Measurements from ENCODE around the gene MOSPD3.
A peak's percentile ranks its signal among the peaks of the same experiment; 100 is the strongest.

MOSPD3 gene

DNA sequence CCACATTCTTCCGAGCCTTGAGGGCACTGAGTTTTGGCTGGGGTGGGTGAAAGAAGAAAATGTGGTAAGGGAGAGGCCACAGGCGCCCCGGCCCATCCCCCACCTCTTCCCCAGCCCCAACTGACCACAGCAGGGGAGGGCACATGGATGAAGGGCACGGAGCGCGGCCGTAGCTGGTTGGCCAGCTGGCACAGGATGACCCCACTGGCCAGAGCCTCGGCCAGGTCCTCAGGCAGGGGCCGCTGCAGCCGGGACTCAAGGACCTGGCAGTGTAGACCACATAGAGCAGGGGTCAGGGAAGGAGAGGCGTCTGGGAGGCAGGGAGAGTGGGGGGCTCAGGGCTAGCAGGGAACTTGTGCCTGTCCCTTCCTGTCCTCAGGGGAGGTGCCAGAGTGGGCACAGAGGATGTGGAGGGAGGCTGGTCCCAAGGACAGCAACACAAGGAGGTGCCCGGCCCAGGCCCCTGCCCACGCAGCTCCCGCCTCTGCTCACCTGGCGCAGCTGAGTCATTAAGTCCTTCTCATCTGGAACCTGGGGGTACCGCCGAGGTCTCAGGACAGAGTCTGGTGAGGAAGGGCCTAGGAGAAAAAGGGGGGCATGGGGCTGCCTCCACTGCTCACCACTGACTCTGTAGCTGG, 36.5 kb upstream of the MOSPD3 start:
- DNase-seq = no peak

DNA sequence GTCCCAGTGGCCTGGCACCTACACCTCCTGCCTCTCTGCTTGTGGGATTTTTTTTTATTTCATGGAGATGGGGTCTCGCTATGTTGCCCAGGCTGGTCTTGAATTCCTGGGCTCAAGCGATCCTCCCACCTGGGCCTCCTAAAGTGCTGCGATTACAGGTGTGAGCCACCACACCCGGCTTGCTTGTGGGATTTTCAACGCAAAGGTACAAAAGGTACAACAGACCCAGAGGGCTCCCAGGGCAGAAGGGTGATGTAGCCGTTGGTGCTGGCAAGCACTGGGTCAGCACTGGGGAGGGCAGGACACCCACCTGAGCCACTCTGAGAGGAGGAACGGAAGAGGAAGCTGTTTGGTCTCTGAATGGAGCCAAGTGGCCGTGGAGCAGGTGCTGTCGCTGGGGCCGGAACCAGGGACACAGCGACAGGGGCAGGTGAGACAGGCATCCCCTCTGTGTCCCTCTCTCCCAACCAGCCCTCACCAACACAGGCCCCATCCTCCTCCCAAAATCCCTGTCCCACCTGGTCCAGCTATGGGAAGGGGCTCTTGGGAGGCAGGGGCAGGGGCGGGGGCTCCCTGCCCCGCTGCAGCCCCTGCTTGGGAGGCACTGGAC, 35.9 kb upstream of the MOSPD3 start:
- no peak for DNase-seq

DNA sequence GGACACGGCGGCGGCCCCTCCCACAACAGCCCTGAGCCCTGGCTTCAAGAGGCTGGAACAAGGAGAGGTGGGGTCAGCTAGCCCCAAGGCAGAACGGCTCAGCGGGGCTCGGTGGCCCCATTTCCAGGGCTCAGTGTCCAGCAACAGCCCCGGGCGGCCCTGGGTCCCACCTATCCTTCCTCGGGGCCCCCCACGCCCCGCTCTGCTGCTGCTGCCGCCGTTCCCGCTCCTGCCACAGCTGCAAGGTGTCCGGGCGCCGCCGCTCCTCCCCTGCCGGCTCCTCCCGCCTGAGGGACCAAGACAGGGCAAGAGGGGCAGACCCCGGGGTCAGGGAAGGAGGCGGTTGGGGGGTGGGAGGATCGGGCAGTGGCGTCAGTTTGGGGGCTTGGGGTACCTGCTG, 35.2 kb upstream of the MOSPD3 start:
- no peak for DNase-seq

DNA sequence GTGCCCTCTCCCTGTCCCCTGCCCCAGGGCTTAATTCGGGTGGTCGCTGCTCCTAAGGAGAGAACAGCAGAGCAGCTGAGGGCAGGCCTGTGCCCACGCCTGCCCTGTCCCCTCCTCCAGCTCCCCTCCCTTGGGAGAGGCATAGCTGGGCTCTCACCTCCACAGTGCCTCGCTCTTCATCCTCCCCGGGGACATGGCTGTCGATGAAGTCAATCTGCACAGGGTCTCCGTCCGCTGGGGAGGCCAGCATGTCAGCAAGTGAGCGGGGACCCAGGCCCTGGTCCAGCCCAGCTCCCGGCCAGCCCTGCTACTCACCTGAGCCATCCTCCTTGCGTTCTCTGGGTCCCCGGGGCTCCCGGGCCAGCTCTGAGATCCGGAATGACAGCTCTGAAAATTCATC, 34.8 kb upstream of the MOSPD3 start:
- DNase-seq = no peak

DNA sequence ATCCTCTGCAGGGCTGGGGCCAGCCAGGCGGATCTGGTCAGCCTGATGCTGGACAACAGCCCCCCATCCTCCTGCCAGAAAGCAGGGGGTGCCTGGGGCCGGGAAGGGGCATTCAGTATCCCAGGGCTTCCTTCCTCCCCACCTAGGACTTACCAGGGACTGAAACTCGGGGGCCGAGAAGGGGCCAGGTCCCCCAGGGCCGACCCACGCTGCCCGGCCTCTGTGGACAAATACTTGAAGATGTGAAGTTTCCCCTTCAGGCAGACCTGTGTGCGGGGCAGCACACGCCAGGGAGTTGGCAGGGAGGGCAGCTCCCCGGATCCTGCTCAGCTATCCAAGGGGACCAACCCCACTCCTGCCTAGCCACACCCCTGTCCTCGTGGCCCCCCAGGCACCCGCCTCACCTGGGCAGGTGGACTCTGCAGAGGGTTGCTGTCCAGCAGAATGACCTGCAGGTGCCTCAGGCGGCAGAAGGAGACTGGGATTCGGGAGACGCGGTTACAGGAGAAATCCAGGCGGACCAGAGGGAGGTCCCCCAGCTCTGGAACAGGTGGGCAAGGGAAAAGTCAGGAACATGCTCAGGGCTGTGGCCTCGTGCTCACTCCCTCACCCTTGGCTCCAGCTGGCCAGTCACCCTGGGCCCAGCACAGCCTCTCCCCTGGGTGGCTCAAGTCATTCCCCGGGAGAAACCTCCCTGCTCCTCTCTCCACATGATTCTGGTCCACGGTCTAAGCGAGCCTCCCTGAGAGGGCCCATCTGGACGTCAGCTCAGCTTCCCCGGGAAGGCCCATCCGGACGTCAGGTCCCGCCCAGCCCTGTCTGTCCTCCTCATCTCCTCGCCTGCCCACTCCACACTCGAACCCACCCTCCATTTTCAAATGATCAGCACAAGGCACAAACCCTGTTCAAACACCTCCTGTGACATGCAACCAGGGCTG, 33.8 kb upstream of the MOSPD3 start:
- no peak for DNase-seq

DNA sequence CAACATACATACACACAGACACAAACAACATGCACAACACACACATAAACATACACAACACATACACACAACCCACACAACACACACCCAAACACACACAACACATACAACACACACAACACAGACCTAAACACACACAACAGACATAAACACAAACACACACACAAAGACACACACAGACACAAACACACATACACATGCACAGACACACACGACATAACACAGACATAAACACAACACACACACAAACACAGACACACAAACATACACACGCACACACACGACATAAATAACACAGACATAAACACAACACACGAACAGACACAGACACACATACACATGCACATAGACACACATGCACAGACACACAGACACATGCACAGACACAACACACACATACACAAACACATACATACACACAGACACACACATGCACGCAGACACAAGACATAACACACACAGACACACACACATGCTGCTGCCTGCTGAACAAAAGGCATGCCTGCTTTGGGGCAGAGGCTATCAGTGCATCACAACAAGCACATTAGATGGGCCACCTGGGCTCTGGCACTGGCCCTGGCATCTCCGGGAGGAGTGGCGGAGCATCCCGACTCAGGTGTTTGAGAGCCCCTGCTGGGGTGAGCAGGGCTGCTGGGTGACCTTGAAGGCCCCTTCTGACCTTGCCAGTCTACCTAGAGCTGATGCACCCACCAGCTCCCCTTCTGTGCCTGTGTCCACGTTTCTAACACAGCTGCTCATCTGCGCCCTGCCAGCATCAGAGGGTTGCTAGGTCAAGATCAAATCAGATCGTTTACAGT, 31.7 kb upstream of the MOSPD3 start:
- DNase-seq = no peak

DNA sequence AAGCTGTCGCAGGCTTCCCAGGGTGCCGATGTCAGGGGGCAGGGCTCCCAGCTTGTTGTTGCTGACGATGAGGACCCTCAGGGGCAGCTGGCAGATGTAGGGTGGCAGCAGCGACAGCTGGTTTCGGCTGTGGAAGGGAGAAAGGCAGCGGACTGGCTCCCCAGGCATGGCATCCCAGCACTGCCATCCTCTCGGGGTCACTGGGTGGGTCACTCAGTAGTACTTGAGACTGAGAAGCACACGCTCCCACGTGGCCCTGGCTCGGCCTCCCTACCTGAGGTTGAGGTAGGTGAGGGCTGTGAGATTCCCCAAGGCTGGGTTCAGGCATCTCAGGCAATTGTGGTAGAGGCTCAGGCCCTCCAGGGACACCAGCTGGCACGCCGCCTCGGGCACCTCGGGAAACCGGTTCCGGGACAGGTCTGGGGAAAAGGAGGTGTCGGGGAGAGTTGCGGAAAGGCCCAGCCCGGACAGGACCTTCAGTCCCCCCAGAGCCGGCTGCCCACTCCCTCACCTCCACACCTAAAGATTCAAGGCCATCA, 30.2 kb upstream of the MOSPD3 start:
- DNase-seq = no peak

DNA sequence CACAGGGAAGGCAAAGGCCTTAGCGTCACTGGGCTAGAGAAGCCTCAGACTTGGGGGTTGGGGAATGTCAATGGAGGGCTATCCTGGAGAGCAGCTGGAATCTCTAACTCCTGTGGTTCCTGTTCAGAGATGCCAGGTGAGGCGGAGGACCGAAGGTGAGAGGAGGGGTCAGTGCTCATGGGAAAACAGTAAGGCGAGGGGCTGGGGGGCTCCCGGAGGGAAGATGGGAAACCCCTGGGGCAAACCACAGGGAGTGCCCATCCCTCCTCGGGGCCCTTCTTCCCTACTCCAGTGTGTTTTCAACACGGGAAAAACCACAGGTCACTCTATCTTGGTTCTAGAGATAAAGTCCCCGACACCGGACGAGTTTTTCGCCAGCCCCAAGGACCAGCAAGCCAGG, 29.7 kb upstream of the MOSPD3 start:
- no peak for DNase-seq

DNA sequence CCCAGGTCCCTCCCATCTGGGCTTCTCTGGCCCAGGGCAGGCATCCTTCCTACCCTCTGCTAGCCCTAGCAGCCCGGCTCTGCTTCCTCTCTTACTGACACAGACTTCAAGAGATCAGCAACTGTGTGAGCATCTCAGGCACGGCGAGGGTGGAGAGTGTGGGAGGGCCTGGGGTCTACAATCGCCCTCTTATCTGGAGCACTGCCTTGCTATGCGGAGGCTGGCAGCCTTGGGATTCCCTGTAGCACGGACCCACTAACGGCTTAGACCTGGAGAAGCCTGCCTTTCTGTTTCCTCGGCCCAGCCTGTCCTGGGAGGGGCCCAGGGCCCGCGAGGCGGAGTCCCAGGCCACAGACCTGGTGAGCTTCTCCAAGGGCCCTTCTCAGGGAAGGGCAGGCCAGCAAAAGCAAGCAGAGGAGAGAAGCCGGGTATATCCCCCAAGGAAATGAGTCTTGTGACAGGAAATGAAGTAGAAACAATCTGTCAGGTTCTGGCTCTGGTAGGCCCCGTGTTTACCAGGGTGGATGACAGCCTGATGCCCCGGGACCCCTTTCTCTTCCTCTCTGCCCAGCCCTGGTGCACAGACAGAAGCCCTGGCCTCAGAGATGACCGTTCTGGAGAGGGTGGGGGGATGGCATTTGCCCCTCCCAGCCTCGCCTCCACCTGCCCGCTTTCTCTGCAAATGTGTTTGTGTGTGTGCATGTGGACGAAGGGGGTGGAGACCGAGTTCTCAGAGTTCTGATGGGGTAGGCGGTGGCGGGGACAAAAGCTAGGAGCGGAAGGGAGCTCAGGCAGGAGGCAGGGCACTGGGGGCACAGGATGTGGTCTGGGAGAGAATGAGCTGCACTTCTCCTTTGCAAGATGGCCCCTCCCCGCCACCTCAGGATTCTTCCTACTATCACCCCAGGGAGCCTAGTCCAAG, 28.9 kb upstream of the MOSPD3 start:
- DNase-seq = peak in 4 of 5 experiments; percentile 40 to 90 (median 57)

DNA sequence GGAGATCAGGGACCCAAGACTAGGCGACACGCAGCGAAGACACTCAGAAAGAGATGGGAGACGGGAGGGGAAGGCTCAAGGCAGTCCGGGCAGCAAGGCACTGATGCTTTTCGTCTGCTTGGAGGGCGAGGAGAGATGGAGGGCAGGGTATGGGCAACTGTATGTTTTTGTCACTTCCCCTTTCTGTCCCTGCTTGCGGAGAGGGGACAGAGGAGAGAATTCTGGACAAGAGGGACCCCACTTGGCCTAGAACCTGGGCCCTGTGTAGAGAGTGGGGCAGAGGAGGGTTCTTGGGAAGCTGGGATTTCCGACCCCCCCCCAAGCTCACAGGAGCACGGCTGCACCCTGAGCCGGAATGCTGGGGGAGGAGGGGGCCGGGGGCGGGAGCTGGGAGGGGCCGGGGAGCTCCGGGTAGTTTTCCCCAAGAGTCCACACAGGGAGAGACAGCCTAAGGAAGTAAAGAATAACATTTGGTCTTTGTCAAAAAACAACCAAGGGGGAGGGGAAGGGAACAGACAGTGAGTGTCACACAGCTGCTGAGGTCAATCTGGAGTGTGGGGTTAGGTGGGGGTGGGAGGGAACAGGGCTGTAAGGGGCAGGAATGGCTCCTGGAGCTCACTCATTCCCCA, 28.2 kb upstream of the MOSPD3 start:
- DNase-seq = no peak

DNA sequence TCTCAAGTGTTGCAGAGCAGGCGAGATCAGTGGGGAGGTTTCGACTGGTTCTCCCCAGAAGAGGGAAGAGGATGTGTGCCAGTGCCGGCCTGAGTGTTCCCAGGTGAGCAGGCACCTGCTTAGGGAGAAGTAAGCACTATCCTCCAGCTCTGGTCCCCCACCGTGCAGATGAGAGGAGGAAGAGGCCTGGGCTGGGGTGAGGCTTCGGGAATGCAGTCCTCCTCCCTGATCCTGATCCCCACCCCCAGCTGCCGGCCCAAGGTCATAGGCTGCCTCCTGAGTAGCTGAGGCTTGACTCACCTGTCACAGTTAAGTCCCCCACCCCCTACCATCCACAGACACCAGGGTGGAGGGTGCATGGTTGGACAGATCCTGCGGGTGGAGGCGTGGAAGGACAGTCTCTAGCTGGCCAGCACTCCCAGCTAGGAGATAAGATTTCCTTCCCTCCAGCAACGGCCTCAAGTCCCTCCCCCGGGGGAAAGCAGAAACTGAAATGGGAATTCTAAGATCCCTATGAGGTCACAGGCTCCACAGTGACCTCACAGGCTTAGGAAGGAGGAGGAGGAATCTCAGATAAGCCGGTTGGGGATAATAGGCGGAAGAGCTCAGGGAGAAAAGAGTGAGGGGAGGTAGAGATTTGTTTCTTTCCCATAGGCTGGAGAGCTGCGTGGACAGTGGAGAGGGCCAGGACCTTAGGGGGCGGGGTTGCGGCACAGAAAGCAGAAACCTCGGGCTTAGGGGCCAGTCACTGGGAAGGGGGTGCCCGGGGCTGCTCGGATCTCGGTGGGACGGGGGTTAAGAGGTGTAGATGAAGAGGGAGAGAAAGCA, 27.4 kb upstream of the MOSPD3 start:
- no peak for DNase-seq

DNA sequence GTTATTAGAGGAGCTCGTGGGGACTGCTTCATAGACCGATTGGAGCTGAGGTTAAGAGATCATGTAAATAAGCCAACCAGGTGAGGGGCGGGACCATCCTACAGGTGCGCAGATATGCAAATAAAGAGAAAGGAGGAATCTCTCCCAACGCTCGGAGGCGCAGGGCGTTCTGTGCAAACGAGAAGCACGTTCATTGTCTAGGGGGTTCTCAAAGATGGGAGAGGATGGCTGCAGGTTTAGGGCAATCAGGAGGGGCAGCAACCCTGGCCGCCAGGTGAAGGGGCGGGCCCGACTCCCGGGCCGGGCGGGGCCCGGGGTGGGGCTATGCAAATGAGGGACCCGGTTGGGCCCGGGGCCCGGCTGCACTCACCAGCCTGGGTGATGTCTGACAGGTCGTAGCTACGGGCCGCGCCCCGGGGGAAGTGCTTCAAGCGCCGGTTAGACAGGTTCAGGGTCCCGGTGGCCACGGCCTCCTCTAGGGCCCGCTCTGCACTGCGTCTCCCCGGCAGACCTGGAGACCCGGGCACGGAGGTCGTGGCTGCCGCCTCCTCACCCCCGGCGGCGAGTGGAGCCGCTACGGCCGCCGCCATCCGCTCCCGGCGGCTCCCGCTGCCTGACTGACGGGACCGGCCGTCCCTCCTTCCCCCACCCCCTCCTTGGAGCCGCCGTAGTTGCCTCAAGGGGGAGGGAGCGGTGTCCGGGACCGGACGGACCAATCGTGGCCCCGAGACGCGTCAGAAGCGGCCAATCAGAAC, 26.7 kb upstream of the MOSPD3 start, which contains the start of gene LRCH4:
LRCH4 (minus strand) TSS at position 619 of the 755 bp plus-strand sequence; CDS start at position 590, 29 bp downstream.
- peak in 3 of 5 experiments; percentile 39 to 66 (median 58) for DNase-seq

DNA sequence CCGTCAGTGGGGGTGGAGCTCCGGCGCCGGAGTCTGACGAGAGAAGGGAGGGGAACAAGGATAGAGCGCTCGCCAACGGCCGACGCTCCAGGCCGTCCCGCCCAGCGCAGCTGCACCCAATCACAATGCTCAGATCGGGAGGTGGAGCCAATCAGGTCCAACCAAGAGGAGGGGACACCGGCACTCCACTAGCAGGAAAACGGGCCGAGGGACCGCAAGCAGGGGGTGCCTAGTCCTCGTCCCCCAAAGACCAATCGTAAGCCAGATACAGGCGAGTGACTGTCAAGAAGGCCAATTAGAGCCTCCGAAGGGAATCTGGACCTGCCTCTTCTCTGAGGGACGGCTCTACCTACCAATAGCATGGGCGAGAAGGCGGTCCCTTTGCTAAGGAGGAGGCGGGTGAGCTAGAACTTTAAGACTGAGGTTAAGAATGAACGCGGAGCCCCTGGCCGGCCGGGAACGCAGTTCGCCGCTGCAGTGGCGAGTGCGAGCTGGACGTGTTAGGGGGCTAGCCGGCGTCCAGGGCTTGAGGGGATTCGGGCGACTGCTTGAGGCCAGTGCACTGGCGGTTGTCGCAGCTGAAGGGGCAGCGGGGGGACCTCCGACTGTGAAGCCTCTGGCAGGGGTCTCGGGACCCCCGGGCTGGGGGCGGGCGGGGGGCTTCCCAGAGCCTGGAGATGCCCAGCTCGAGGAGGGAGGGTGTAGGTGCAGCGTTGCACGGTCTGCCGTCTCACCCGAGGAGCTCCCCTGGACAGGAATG, 25.9 kb upstream of the MOSPD3 start, which contains the start of gene FBXO24:
FBXO24 (plus strand) TSS at position 63 of the 760 bp plus-strand sequence; CDS start at position 361, 298 bp downstream.
- peak; percentile 98 to 100 (median 99) for DNase-seq

DNA sequence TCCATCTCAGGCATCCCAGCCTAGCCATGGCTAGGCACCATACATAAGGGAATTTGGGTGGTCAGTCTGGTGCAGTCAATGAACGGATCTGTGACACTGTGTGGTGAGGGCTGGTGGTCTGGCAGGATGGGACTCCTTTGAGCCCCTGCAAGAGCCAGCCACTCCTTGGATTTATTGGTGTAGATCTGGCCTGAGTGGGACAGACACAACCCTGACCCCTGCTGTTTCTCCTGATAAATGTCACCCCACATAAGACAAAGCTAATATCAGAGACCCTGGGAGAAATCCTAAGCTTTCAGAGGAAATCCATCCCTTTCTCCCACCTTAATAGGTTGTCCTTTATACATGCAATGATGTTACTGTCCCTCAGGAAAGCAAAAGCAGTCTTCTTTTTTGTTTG, 23.9 kb upstream of the MOSPD3 start:
- no peak for DNase-seq

DNA sequence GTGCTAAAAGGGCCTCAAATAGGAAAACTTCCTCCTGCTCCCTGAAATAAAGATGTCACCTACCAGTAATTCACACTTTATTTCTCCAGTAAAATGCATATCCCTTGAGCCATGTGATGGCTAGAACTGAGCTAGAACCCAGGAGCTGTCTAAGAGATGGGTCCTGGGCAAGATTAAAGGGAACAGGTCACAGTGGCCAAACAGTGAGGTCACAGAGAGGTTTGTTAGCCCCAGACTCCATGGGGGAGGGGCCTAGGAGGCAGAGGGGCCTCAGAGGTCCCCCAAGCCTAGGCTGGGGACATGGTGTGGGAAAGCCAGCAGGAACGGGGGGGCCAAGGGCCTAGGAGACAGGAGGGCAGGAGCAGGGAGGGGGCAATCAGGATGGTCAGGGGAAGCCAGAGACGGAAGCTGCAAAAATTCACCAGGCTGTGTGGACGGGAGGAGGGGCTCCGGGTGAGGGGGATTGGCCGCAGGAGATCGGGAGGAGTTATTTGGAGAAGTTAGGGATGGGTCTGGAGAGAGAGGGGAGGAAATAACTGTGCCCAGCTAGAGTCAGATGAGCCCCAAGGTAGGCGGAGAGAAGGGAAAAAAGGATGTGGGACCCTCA, 22.9 kb upstream of the MOSPD3 start:
- no peak for DNase-seq

DNA sequence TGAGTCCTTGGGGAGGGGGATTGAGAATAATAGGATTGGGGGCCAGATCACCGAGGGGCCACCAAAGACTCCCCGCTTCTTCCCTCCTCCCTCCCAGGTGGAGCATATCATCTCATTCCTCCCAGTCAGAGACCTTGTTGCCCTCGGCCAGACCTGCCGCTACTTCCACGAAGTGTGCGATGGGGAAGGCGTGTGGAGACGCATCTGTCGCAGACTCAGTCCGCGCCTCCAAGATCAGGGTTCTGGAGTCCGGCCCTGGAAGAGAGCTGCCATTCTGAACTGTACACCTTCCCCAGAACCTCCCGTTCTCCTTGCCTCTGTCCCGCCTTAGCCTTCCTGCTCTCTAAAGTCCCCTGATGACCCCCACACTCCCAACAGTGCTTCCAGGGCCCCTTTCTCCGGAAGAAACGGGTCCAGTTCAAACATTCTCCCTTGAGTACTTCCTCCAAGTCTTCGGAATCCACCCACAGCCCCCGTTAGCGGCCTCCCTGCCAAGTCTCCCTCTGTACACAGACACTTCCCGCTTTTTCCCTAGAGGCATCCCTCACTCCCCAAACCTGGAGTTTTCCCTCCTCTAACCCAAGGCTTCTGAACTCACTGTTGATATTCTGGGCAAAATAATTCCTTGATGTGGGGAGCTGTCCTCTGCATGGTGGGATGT, 22.1 kb upstream of the MOSPD3 start:
- no peak for DNase-seq

DNA sequence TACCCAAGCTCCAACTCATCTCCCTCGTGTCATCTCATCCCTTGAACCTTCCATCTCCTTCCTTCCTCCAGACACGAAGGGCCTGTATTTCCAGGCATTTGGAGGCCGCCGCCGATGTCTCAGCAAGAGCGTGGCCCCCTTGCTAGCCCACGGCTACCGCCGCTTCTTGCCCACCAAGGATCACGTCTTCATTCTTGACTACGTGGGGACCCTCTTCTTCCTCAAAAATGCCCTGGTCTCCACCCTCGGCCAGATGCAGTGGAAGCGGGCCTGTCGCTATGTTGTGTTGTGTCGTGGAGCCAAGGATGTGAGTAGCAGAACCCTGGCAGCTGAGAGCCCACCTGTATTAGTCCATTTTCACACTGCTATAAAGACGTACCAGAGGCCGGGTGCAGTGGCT, 20.7 kb upstream of the MOSPD3 start:
- no peak for DNase-seq

All from T-helper 2 cell (primary cell).